Activated CD4-positive, alpha-beta T cell treated with anti-CD3 and anti-CD28 coated beads, Interleukin-2, amount 50 U/mL, for 16 hours (primary cell): Measurements from ENCODE around the gene PRSS27.

Experiments
- DNase-seq: peaks from one replicate; pipeline ENCODE4 v3.0.0-alpha.2; 2020

PRSS27 gene

DNA sequence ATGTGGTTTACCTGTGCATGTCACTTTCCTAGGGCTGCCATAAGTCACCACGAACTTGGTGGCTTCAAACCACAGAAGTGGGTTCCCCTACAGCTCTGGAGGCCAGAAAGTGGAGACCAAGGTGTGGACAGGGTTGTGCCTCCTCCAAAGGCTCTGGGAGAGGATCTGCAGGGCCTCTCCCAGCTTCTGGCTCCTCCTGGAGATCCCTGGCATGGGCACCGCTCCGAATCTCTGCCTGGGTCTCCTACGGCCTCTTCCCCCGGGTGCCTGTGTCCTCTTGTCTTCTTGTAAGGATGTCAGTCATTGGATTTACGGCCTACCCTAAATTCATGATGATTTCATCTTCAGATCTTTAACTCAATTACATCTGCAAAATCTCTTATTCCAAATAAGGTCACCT is 29.9 kb upstream of the PRSS27 start:
- DNase-seq = no peak

DNA sequence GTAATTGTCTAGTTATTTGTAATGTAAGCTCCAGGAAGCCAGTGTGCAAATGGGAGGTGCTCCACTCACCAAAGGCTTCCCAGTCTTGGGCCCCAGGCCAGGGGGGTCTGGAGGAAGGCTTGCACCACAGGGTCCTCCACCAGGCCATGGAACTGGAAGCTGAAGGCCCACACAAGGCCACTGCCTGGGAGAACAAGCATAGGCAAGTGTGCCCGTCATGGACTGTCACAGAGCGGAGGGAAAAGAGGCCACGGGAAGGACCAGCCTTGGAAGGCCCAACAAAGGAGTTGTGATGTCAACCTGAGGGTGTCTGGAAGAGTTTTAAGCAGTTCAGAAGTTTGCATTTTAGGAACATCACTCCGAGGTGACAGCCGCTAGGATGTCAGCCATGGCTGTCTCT is 29.5 kb upstream of the PRSS27 start:
- DNase-seq = no peak

DNA sequence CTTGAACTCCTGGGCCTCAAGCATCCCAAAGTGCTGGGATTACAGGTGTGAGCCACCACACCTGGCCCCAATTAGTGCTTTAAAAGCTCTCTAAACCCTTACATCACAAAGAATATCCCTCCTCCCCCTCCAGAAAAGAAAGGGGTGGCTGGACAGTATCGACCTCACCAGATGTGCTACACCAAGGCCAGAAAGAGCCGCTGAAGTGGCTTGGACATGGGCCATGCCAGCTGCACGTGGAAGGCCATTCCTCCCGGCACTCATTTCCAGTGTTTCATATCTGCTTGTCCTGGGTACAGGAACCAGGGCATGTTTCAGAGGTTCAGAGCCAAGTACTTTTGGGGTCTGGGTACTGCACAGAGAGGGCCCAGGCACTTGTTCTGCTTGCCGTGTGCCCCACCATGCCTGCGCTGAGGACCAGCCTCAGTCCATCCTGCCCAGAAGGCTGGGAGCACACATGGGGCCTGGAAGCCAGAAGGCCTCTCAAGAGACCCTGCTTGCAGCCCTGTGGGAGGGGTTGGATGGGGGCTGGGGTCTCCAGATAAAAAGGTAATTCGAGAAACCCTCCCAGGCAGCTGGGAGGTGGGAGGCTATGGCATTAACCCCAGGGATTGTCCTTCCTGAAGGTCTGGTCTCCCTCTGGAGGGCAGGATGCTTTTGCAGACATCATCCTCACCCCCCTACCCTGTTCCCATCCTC is 28.9 kb upstream of the PRSS27 start:
- no peak for DNase-seq

DNA sequence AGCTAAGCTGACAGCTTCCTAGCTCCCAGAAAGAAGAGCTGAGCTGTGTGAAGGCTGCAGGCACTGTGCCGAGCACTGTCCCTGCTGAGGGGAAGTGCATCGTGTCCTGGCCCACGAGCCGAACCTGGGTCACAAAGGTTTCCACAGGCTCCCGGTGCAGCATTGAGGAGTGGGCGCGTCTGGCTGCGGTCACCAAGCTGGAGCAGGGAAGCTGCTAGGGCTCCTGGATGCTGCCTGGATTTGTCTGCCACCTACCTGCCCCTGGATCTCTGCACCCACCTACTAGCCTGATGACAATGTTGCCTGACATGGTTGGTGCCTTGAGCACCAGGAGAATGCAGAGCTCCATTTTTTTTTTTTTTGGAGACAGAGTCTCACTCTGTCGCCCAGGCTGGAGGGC is 25.9 kb upstream of the PRSS27 start:
- no peak for DNase-seq

DNA sequence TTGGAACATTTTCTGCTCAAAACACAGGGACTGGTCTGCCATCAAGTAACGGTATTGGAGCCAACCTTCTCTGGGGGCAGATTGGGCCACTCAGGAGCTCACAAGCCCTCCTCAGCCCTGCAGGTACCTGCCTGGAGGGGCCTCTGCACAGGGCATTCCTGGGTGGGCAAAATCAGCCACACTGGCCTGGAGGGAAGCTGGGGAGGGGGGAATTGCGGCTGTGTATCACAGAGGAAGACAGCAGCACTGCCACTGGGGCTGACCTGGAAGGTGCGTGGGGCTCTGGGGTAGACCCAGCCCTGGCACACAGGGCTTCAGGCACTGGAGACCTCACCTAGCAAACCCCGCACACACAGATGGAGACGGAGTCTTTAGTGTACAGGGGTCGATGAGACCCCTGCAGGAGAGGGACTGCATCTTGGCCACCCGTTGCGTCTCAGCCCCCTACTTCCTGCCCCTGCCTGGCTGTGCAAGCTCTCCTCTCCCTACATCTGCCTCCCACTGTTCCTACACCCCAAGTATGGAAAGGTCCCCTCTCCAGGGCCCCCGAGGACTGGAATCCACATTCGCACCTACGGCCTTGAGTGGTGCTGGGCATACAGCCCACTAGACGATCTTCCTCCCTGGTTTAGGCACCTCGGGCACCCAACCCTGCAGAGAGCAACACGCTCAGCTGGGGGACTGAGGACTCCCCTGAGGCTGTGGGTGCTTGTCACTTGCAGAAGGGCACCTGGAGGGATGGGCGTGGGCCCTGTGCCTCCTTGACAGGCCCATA is 25.3 kb upstream of the PRSS27 start:
- DNase-seq = no peak

DNA sequence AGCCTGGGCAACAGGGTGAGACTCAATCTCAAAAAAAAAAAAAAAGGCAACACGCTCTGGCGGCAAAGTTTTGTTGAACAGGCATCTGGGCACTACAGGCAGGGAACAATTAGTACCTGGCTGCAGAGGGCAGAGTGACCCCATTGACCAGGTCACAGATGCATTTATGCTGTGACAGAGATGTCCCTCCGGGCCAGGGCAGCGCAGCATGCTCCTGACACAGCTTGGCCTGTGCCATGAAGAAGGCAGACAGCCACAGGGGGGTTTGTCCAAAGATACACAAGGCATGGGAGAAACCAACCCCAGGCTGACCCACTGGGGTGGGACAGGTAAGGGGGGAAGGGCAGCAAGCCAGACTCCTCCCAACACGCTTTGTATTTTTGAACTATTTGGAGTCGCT is 24.7 kb upstream of the PRSS27 start:
- DNase-seq = no peak

DNA sequence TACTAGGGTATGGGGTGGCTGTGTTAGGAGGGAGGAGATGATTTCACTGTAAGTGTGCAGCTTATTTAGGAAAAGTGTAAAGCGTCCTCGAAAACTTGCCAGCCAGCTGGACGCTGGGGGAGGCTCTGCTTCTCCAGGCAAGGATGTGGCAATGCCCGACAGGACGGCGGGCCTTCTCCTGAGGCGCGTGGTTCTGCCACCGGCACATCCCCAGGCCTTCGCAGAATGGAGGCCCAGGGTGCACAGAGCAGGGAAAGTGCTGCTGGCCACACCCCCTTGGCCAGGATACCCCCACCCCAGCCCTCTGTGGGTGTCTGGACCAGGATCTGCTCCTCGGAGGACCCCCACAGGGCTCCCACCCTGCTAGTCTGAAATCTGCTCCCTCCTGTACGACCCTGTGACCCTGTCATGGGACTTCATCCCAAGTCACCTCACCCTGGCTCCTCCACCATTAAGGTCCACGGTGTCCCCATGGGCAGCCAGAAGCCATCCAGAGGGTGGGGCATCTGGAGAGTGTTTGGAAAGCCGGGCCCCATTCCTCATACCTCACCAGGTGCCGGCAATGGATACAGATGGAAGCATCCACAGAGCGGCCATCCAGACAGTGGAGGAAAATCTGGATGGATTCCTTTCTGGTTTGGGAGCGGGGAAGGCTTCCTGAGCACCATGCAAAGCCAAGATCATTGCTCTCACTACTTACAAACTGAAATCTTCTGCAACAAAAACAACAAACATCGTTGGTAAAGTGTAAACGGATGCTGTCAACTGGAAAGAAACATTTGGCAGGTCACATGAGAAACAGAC is 23.2 kb upstream of the PRSS27 start:
- no peak for DNase-seq

DNA sequence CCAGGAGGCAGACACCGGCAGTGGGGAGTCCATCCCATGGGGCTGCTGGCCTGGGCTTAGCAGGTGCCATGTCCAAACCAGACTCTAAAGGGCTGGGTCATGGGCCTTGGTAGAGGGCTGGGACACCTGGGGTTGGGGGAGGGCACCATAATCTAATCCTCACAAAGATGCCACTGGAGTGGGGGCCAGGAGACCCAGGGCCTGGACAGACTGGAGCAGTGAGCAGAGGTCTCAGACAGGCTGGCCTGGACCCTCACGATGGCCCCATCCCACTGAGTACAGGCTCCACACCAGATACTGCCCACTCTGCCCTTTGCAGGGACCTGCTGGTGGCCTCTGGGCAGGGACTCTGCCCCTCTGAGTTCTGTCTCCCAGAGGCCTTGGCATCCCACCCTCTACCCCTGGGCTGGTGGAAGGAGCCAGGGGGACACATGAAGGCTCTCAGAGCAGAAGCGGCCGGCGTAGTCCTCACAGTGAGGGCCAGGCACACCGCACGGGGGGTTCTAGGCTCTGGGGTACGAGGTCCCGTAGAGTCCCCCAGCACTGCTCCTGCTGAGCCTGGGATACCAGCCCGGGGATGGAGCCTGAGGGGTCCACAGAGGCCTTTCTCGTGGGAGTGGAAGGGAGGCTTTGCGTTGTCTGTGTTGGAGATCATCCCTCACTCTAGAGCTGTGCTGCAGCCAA is 22.4 kb upstream of the PRSS27 start:
- DNase-seq = no peak

DNA sequence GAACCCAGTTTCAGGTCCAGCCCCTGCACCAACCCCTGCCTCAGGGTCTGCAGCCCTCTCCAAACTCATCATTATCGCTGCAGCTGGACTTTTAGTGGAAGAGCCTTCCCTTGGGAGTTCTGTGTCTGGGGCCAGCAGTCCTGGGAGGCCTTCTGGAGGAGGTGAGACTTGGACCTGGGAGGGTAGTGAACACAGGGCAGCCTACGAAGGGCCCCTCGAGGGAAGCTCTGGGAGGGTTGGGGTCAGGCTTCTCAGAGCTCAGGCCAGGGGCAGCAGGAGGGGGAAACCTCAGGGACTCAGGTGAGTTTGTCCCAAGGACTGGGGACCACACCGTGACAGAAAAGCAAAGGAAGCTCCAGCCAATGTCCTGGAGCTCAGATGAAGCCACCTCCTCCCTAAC is 21.1 kb upstream of the PRSS27 start:
- no peak for DNase-seq

DNA sequence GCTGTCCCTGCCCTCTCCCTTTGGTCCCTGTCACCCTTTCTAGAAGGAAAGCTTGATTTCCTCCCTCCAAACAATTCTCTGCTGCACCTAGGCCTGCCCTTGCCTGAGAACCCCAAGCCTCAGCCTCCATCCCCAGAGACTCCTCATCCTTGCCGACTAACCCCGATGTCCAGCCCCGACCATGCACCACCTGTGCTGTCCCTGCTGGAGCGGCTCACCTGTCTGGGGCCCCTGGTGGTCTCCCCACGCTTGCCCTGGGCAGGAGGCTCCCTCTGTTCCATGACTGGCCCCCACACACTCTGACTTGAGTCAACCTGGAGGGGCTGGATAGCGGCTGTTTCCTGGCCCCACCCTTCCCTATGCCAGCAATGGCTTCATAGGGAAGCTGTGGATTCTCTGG is 20.5 kb upstream of the PRSS27 start:
- DNase-seq = no peak

DNA sequence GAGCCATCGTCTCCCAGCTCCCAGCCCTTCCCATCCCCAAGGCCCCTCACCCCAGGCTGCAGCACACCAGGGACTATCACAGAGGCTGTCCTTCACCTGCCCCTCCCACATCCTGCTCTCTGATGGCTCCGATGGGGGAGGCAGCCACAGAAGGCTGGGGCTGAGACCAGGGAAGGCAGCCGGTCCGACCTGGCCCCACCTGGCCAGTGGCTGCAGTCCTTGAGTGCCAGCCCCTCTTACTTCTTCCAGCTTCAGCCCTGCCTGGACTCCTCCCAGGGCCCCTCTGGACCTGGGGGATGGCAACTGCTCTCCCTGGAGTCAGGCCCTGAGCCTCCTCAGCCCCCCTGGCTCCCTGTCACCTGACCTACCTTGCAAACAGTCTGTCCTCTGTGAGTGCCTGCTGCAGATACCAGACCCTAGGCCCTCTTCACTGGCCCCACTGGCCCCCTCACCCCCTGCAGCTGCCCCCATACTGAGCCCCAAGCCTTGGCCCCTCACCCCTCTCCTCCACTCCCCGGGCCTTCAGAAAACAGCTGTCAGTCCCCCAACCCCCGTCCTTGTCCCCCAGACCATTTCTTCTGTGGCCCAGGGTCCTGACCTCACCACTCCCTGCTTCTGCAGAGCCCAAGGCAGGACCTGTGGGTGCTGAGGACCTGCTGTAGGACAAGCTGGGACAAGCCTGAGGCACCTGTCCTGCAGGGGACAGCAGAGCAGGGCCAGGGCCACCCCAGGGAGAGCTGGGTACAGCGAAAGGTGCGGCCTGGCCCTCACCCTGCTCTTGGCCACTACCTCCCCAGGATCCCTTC is 19.8 kb upstream of the PRSS27 start:
- no peak for DNase-seq

DNA sequence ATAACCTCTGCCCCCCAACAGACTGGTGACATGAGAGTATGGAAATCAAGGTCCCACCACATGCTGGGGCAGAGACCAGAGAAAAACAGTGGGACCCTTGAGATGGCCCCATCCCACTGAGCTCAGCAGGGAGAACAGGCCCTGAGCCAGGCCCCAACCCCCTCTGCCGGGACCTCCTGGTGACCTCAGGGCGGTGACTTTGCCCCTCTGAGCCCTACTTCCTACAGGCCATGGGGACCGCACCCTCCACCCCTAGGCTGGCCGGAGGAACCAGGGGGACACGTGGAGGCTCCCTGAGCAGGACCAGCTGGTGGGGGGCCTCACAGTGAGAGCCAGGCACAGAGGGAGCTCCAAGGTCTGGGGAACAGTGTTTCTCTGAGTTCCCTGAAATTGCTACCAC is 18.6 kb upstream of the PRSS27 start:
- DNase-seq = no peak

DNA sequence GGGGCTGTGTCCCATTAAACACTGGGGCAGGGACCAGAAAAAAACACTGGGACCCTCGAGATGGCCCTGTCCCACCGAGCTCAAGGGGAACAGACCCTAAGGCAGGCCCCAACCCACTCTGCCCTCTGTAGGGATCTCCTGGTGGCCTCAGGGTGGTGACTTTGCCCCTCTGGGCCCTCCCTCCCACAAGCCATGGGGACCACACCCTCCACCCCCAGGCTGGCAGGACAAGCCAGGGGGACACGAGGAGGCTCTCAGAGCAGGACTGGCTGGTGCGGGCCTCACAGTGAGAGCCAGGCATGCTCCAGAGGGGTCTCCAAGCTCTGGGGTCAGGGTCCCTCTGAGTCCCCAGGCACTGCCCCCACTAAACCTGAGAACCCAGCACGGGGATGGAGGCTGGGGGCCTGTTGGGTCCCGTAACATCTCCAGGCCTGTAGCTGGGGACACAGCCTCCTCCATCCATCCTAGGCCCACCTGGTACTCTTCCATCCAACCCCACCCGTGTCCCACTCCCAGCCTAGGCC is 17.9 kb upstream of the PRSS27 start:
- no peak for DNase-seq

DNA sequence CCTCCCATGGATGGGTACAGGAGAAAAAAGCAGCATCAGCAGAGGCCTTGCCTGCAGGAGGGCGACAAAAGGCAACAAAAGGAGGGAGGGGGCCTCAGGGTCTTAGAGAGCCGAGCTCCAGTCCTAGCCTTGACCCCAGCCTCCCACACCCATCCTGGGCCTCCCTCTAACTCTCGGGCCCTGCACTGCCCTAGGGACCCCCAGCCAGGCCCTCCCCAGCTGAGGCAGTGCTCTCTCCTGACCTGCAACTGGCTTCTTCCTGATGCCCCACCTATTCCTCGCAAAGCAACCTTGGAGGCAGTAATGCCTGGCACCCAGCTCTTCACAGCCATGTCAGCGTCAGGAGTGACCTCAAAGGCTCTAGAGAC is 17.2 kb upstream of the PRSS27 start:
- no peak for DNase-seq

DNA sequence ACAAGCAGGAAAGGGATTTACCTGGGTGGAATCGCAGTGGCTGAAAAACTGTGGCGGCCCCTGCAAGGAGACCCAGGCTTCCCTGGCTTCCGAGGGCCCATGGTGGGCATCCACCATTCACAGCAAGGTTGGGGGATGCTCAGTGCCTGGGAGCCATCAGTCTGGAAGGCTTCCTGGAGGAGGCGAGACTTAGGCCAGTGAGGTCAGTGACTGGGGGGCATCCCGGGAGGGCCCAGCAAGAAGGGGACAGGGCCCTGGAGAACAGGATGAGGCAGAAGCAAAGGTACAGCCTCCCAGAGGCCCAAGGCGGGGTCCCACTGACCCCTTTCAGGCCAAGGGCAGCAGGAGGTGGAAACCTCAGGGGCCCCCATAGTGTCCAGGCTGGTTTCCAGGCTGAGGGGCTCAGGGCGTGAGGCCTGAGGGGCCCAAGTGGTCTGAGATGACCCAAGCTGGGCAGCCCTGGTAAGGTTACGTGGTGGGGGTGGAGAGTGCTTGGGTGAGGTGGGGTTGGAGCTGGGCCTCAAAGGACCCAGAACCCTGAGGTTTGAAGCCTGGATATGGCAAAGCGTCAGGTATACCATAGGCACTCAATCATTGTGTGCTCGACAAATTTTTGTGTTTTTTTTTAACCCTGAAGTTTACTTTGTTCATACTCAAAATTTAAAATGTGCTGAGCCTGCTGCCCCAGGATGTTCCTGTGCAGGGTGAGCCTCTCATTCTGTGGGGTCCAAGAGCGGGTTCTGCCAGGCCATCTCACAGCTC is 16.6 kb upstream of the PRSS27 start:
- no peak for DNase-seq

DNA sequence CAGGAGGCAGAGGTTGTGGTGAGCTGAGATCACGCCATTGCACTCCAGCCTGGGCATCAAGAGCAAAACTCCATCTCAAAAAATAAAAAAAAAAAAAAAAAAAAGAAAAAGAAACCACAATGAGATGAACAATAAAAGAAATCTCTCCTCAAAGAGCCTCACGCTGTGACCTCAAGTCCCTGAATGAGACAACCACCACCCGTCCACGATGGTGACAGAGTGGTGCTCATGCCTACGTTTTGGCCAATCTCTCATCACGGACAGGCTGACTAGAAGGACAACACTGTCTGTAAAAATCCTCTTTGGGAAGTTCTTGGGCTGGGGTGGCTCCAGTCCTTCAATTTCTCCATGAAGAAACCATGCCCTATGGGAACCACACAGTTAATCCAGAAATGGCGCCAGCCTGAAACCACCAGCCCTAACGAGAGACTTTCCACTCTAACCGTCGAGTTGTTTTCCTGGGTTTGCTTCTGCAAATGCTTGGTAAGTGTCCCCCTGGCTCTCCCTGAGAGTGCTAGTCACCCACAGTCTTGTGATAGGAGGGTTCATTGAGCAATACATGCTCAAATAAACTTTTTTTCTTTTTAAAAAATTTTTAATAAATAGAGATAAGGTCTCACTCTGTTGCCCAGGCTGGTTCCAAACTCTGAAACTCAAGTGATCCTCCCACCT is 15.0 kb upstream of the PRSS27 start:
- no peak for DNase-seq

DNA sequence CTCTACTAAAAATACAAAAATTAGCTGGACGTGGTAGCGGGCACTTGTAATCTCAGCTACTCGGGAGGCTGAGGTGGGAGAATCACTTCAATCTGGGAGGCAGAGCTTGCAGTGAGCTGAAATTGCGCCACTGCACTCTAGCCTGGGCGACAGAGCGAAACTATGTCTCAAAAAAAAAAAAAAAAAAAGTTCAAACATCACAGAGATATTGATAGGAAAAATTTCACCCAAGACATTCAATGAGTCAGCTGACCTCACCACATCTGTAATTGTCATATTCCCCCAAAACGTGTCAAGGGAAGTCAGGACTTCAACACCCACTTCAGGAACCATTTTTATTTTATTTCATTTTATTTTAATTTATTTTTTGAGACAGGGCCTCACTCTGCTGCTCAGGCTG is 8.0 kb upstream of the PRSS27 start:
- DNase-seq = no peak

DNA sequence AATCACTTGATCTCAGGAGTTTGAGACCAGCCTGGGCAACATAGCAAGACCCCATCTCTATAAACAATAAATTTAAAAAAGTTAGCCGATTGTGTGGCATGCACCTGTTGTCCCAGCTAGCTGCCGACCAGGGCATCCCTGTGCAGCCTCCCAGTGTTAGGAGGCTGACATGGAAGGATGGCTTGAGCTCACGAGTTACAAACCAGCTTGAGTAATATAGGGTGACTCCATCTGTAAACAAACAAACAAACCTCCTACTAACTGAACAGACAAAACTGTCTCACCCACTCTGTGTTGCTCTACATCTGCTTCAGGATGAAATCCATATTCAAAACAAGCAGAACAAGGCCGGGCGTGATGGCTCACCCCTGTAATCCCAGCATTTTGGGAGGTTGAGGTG is 6.9 kb upstream of the PRSS27 start:
- DNase-seq = no peak

DNA sequence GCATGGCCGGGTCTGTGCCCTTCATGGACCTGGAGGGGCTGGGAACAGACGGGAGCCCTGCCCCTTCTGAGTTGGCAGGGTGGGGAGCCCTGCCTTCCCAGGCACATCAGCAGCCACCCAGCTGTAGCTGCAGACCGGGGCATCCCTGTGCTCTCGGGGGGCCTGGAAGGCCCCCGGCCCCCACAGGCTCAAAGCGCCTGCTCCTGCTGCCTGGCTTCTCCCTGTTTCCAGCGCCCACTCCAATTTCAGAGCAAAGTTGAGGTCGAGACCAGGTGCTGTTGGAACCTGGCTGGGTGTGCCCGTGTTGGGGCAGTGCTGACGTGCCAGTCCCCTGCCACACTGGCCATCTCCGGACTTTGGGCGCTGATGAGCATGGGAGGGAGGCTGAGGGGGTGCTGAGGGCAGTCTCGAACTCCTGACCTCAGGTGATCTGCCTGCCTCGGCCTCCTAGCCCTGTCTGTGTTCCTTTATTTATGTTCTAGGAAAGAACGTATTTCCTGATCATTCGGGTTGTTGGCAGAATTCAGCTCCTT is 4.9 kb upstream of the PRSS27 start:
- no peak for DNase-seq

DNA sequence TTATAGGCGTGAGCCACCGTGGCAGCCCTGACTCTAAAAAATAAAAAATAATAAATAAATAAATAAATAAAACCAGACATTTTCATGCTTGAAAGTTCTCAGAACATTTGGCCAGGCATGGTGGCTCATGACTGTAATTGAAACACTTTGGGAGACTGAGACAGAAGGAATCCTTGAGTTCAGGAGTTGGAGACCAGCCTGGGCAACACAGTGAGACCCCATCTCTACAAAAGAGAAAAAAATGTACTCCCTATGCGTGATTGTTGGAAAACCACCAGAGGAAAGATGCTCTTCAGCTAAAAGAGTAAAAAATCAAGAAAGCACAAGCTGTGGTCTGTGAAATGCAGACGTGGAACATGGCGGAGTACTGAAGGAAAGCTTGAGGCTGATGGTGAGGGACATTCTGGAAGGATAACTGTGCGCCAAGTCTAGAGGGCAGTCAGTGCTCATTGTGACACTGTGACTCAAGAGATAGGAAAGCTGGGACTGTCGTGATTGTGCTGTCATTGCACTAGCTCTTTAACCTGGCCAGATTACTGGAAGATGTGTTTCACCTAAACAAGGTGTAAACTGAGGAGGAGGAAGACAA is 4.2 kb upstream of the PRSS27 start:
- DNase-seq = no peak
